Neutrophil (primary cell): ENCODE results near the gene FAM161B.

Source experiments
- H3K27ac ChIP-seq: fragments of 200-600 bp; sonication (generic); 2 replicates; pipeline ENCODE4 v1.5.1; 2016; ENCODE audit warnings: mild to moderate bottlenecking, moderate library complexity
- H3K27me3 ChIP-seq: fragments of 200-600 bp; sonication (generic); 2 replicates; pipeline ENCODE4 v1.6.0; 2016; ENCODE audit warnings: mild to moderate bottlenecking
- H3K36me3 ChIP-seq: fragments of 200-600 bp; sonication (generic); 2 replicates; pipeline ENCODE4 v1.5.1; 2017
- H3K4me1 ChIP-seq, 2 experiments: fragments of 200-600 bp in 1 of 2; sonication (generic) in 1 of 2; 1 replicate in 1 of 2; 2 replicates in 1 of 2; pipeline versions ENCODE4 v1.5.1 to v1.6.1; 2013 to 2016; ENCODE audit warnings: low read depth in 1 of 2, low read length in 1 of 2, mild to moderate bottlenecking in 1 of 2, moderate library complexity in 1 of 2; ENCODE audit not compliant: control insufficient read depth in 1 of 2, insufficient read depth in 1 of 2
- H3K4me3 ChIP-seq, 2 experiments: fragments of 200-600 bp in 1 of 2; sonication (generic) in 1 of 2; 1 replicate in 1 of 2; 2 replicates in 1 of 2; pipeline ENCODE4 v1.5.1; 2013 to 2016; ENCODE audit warnings: low read depth in 1 of 2, low read length in 1 of 2, mild to moderate bottlenecking in 1 of 2, moderate library complexity in 1 of 2
- H3K9me3 ChIP-seq: fragments of 200-600 bp; sonication (generic); 2 replicates; pipeline ENCODE4 v1.5.1; 2016
- TF ChIP-seq, protein P1 (sequence below): fragments of 200-600 bp; sonication (generic); IDR thresholded peaks from 2 replicates; pipeline ENCODE4 v1.5.1; 2016; ENCODE audit warnings: antibody characterized with exemption

Gene FAM161B

DNA sequence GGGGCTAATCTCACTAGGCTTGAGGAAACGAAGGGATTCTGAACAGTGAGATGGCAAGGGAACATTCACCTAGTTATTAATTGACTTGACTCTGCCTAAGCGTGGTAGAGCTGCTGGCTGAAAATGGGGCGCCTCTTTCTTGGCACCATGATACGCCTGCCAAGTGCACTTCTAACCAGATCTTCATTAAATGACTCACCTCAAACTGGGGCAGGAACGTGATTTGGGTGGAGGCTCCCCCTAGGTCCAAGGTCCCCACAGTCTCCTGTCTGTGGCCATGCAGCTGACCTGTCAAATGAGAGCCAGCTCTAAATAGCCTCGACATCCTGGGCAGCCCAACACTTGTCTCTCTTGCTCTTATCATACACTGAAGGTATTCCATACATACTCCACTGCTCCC, 26.2 kb upstream of the FAM161B start:
- Histone ChIP-seq H3K27me3 (no peaks in the 10 kb centered on the region), H3K36me3 (peaks cover 13% of the 10 kb centered on the region), H3K4me1 (no peaks in the 10 kb centered on the region), H3K9me3 (no peaks in the 10 kb centered on the region), H3K27ac (no peak overlapping the region), H3K4me3 (no peak overlapping the region)
- TF ChIP-seq, protein P1, sequence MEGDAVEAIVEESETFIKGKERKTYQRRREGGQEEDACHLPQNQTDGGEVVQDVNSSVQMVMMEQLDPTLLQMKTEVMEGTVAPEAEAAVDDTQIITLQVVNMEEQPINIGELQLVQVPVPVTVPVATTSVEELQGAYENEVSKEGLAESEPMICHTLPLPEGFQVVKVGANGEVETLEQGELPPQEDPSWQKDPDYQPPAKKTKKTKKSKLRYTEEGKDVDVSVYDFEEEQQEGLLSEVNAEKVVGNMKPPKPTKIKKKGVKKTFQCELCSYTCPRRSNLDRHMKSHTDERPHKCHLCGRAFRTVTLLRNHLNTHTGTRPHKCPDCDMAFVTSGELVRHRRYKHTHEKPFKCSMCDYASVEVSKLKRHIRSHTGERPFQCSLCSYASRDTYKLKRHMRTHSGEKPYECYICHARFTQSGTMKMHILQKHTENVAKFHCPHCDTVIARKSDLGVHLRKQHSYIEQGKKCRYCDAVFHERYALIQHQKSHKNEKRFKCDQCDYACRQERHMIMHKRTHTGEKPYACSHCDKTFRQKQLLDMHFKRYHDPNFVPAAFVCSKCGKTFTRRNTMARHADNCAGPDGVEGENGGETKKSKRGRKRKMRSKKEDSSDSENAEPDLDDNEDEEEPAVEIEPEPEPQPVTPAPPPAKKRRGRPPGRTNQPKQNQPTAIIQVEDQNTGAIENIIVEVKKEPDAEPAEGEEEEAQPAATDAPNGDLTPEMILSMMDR = no peak

GRCh38 chr14:73973497-73973896, 23.6 kb upstream of the FAM161B start:
- Histone ChIP-seq H3K4me1 (no peaks in the 10 kb centered on the region), H3K9me3 (no peaks in the 10 kb centered on the region), H3K27ac (no peak overlapping the region), H3K36me3 (peaks cover 20% of the 10 kb centered on the region), H3K4me3 (no peak overlapping the region), H3K27me3 (no peaks in the 10 kb centered on the region)
- TF ChIP-seq, protein P1 = no peak

DNA sequence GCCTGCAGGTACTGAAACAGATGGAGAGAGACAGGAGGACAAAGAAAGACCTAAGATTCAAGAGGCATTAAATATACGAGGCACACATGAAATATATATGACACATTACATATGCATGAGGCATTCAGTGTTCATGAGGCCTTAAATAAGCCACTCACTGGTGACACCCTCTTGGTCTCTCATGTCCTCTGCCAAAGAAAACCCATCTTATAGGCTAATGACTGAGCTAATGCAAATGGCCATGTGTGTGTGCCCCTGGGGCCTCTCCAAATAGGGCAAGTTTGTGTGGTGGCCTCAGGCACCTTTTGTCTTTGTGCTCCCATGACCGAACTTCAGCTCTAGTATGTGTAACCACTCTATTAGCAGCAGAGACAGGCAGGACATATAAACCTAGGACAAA, 19.0 kb upstream of the FAM161B start:
- TF ChIP-seq, protein P1 = no peak
- H3K27me3 ChIP-seq = no peaks in the 10 kb centered on the region

GRCh38 chr14:73965216-73965615, 15.3 kb upstream of the FAM161B start:
- Histone ChIP-seq H3K4me1 (no peaks in the 10 kb centered on the region), H3K9me3 (no peaks in the 10 kb centered on the region), H3K4me3 (no peak overlapping the region), H3K36me3 (peaks cover 57% of the 10 kb centered on the region), H3K27me3 (no peaks in the 10 kb centered on the region), H3K27ac (no peak overlapping the region)
- TF ChIP-seq, protein P1 = no peak

More for the DNA sequence above, 19.0 kb upstream of the FAM161B start:
- Histone ChIP-seq H3K4me1 (no peaks in the 10 kb centered on the region), H3K27ac (no peak overlapping the region), H3K4me3 (no peak overlapping the region), H3K36me3 (peaks cover 35% of the 10 kb centered on the region), H3K9me3 (no peaks in the 10 kb centered on the region)

DNA sequence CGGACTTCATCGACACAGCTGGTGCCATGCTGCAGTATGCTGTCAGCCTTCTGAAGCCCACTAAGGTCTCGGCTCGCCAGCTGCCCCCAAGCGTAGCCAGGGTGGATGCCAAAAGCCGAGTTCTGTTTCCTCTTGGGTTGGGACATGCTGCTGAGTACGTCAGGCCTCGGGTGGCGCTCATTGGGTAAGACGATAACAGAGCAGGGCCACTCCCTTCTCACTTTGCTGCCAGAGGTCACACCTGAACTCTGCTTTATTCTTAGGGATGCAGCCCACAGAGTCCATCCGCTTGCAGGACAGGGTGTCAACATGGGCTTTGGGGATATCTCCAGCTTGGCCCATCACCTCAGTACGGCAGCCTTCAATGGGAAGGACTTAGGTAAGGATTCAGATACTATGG, 11.3 kb upstream of the FAM161B start:
- Histone ChIP-seq H3K36me3 (peaks cover 68% of the 10 kb centered on the region), H3K4me1 (no peaks in the 10 kb centered on the region), H3K4me3 (no peak overlapping the region), H3K27me3 (no peaks in the 10 kb centered on the region), H3K27ac (no peak overlapping the region), H3K9me3 (no peaks in the 10 kb centered on the region)
- TF ChIP-seq, protein P1 = no peak

DNA sequence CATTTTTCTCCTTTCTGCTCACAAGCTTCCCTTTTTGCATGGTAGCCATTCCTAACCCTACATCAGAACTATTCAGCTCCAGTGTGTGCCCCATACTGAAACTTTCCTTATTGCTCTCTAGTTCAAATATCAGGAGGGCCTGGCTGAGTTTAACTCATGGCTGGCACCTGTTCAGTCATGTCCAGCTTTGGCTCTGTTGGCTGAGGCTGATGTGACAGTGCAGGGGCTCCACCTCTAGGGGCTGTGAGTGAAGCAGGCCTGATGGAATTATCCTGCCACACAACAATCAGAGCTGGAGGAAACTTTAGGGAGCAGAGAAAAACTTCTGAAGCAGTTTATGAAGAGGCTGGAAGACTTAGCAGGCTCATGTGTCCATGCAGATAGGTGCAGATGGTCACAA, 8.7 kb upstream of the FAM161B start:
- Histone ChIP-seq H3K4me1 (no peaks in the 10 kb centered on the region), H3K27ac (no peak overlapping the region), H3K27me3 (no peaks in the 10 kb centered on the region), H3K9me3 (no peaks in the 10 kb centered on the region), H3K4me3 (no peak overlapping the region), H3K36me3 (peaks cover 75% of the 10 kb centered on the region)
- TF ChIP-seq, protein P1 = no peak
